Measurements from ENCODE around the gene FADS2. TPM values are rescaled to one million over a fixed set of nuclear protein-coding genes. Genes with fewer than 3 reads are reported as not detected.

FADS2 gene
- total and polyA plus RNA-seq, 9 of the 15 experiments (the other 6 are each of a cell fraction or from before 2014, with no cell fraction given), result 2.9 to 42.8 (median 16.2) TPM

DNA sequence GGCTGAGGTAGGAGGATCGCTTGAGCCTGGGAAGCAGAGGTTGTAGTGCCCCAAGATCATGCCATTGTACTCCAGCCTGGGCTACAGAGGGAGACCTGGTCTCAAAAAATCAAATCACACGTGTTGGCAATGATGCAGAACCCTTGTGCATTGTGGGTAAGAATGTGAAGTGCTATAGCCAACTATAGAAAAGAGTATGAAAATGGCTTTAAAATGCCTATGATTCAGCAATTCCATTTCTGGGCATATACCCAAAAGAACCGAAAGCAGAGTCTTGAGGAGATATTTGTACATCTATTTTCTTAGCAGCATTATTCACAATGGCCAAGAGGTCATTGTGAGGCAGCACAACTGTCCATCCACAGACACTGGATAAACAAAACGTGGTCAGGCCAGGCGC lies 65.9 kb downstream of the FADS2 start (continued):
- TF ChIP-seq, protein P1, sequence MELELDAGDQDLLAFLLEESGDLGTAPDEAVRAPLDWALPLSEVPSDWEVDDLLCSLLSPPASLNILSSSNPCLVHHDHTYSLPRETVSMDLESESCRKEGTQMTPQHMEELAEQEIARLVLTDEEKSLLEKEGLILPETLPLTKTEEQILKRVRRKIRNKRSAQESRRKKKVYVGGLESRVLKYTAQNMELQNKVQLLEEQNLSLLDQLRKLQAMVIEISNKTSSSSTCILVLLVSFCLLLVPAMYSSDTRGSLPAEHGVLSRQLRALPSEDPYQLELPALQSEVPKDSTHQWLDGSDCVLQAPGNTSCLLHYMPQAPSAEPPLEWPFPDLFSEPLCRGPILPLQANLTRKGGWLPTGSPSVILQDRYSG (tag; conservative IDR thresholded peaks at IDR 0.05; ENCODE audit: low read depth), result no peak
- TF ChIP-seq EZH2 (IDR thresholded peaks at IDR 0.05; ENCODE audit: borderline replicate concordance, low read depth, low read length), result no peak

DNA sequence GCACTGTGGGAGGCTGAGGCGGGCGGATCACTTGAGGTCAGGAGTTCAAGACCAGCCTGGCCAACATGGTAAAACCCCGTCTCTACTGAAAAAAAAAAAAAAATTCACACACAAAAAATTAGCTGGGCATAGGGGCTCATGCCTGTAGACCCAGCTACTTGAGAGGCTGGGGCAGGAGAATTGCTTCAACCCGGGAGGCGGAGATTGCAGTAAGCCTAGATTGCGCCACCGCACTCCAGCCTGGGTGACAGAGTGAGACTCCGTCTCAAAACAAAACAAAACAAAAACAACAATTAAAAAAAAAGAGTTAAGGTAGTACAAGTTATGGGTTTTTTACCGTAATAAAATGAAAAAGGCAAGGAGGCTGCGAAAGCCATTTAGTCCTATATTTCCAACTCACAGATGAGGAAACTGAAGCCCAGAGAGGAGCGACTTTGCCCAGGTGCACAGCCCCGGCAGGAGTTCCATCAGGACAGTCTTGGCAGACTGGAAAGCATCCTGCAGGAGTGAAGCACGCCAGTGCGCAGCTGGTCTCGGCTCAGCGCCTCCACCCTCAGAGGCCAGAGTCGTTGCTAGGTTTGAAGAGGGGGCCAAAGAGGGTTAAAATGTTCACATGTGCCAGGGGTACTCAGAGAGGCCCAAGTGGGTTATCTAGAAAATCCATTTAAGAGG lies 67.1 kb downstream of the FADS2 start:
- ATAC-seq (no peak), FAIRE-seq (no peak), DNase-seq (ENCODE audit: extremely low read depth in 1 of 4, low spot score in 3 of 4) (no peak)
- no peaks in the 10 kb centered on the region for H3K9me1 ChIP-seq (ENCODE audit: control insufficient read depth, insufficient read depth, low read length)
- peak overlapping the region in 1 of 2 experiments; percentile 76; a peak in 1 of 4 replicates for H3K9ac ChIP-seq (ENCODE audit: insufficient read depth in 1 of 2, low read depth in 2 of 2, low read length in 2 of 2)
- CTCF ChIA-PET (ENCODE audit: low intra/inter-chr PET ratio), result no interaction called here
- in situ Hi-C loops (cut with MboI) (loop anchor here (5.0 kb wide), 3 partner anchors 52 to 212 kb away; no protein-coding TSS in a partner anchor), intact Hi-C loops (cut with micrococcal nuclease) (no loop called here)
- H3K4me3 ChIP-seq, result no peak overlapping the region
- TF ChIP-seq HNRNPH1 (optimal IDR thresholded peaks at IDR 0.05; ENCODE audit: low read depth, low read length), result no peak
- 0 out of 2 replicates have a peak, but pooled peaks have one; percentile 6 for TF ChIP-seq ADNP (tag; IDR thresholded peaks at IDR 0.05)
- TF ChIP-seq MAZ (CRISPR knock-in tag; conservative IDR thresholded peaks at IDR 0.05 in 1 of 2, IDR thresholded peaks at IDR 0.05 in 1 of 2), result no peak
- no peaks in the 10 kb centered on the region for H3K9me3 ChIP-seq (replicated peaks; ENCODE audit: control insufficient read depth, insufficient read depth, low read depth, low read length)
- peaks cover 11 to 59% of the 10 kb centered on the region in 2 experiments for H3K4me1 ChIP-seq (replicated peaks in 1 of 2; ENCODE audit: control insufficient read depth in 2 of 2, insufficient read depth in 2 of 2, low read length in 2 of 2)
- no peaks in the 10 kb centered on the region for H4K20me1 ChIP-seq (replicated peaks; ENCODE audit: control insufficient read depth, insufficient read depth, low read length)
- 82% methylated on average over 16 of the region's 17 CpGs for WGBS (ENCODE audit: insufficient coverage, low coverage, missing lambda C conversion rate)
- H3K36me3 ChIP-seq (ENCODE audit: control insufficient read depth, insufficient read depth, low read length), result peaks cover 44% of the 10 kb centered on the region; the same call in 2 of the 3 replicates
- H3K4me2 ChIP-seq (ENCODE audit: insufficient read depth, low read length), result no peak overlapping the region
- BruUV-seq (replicated peaks), result no TSS peak
- no peak overlapping the region for H3K27ac ChIP-seq (ENCODE audit: extremely low read depth, low read depth, low read length)
- H2AFZ ChIP-seq (ENCODE audit: low read depth, low read length), result no peak overlapping the region
- peaks cover 10% of the 10 kb centered on the region for H3K79me2 ChIP-seq (ENCODE audit: control insufficient read depth, insufficient read depth, low read length)
- no peaks in the 10 kb centered on the region for H3K27me3 ChIP-seq (ENCODE audit: control insufficient read depth in 2 of 2, insufficient read depth in 2 of 2, low read length in 2 of 2)
- POLR2A ChIA-PET, result interaction anchor here (1.0 to 10.7 kb wide), 4 partner anchors 10 to 103 kb away, joined by 5 to 109 read pairs (median 15); partner anchors contain the start of genes BEST1, FEN1, FTH1 and TMEM258
